D721Med (cell line): ENCODE data around the gene TRAPPC14.

Source experiments
- DNase-seq: peaks from one replicate; pipeline ENCODE4 v3.0.0; 2011; ENCODE audit warnings: low spot score; ENCODE audit not compliant: insufficient read length
- FAIRE-seq: peaks from 2 replicates; lab custom pipeline; 2011; peaks lifted over from hg19 to GRCh38; lab: Jason Lieb, UNC
- CTCF ChIP-seq: IDR thresholded peaks from 2 replicates; pipeline ENCODE4 v1.5.1; 2012; ENCODE audit warnings: mild to moderate bottlenecking, control low read depth; ENCODE audit not compliant: insufficient read depth; ENCODE audit errors: missing control alignments

TRAPPC14 gene

GRCh38 chr7:100107125-100107737, 51.3 kb downstream of the TRAPPC14 start:
- DNase-seq (no peak), FAIRE-seq (no peak)
- TF ChIP-seq CTCF = no peak

GRCh38 chr7:100106633-100107032, 51.9 kb downstream of the TRAPPC14 start:
- DNase-seq = no peak
- no peak for FAIRE-seq
- no peak for TF ChIP-seq CTCF

GRCh38 chr7:100105534-100105933, 53.0 kb downstream of the TRAPPC14 start:
- DNase-seq (no peak), FAIRE-seq (no peak)
- TF ChIP-seq CTCF = no peak
